HEK293 (cell line): ENCODE measurements around the gene HSDL2.
A peak's percentile ranks its signal among the peaks of the same experiment; 100 is the strongest.

Experiments
- CTCF ChIA-PET: fragments of 350-600 bp; formaldehyde crosslinking; extraction: SDS; loops from one replicate; lab custom pipeline; 2021; ENCODE audit warnings: antibody characterized with exemption; lab: Yijun Ruan, JAX
- POLR2A ChIA-PET: fragments of 300-600 bp; formaldehyde crosslinking; extraction: SDS; loops from one replicate; lab custom pipeline; 2020; ENCODE audit warnings: antibody characterized with exemption, inconsistent platforms; lab: Yijun Ruan, JAX
- H3K27ac ChIP-seq: fragments of 200-500 bp; sonication (Bioruptor generic); 2 replicates; pipeline ENCODE4 v1.5.1; 2014; ENCODE audit warnings: low read depth, low read length, control low read depth, inconsistent platforms; ENCODE audit errors: extremely low read depth
- H3K36me3 ChIP-seq, 2 experiments: fragments of 200-500 bp in 1 of 2; sonication (Bioruptor generic) in 1 of 2; 1 replicate in 1 of 2; 2 replicates in 1 of 2; pipeline ENCODE4 v1.5.1; 2014 to 2017; ENCODE audit warnings: inconsistent platforms in 2 of 2, low read length in 2 of 2; ENCODE audit not compliant: control insufficient read depth in 2 of 2, insufficient read depth in 1 of 2
- H3K4me1 ChIP-seq: fragments of 200-500 bp; sonication (Bioruptor generic); 2 replicates; pipeline ENCODE4 v1.5.1; 2014; ENCODE audit warnings: mild to moderate bottlenecking, low read length, inconsistent platforms; ENCODE audit not compliant: control insufficient read depth, insufficient read depth
- H3K4me3 ChIP-seq: 2 replicates; pipeline ENCODE4 v1.5.1; 2011; ENCODE audit warnings: low read depth, mild to moderate bottlenecking, control low read depth, low read length, moderate library complexity
- H3K9me3 ChIP-seq: fragments of 200-500 bp; sonication (Bioruptor generic); 2 replicates; pipeline ENCODE4 v1.5.1; 2014; ENCODE audit warnings: low read depth, low read length, inconsistent platforms; ENCODE audit not compliant: control insufficient read depth, insufficient read depth
- ATF2 ChIP-seq: fragments of 450-650 bp; formaldehyde crosslinking; IDR thresholded peaks from 2 replicates; pipeline ENCODE4 v1.5.1; 2016; ENCODE audit warnings: missing biosample characterization, missing genetic modification characterization, low read depth
- FEZF1 ChIP-seq: fragments of 450-650 bp; formaldehyde crosslinking; IDR thresholded peaks from 2 replicates; pipeline ENCODE4 v1.5.1; 2016; ENCODE audit warnings: missing biosample characterization, missing genetic modification characterization
- GFI1B ChIP-seq: fragments of 450-650 bp; formaldehyde crosslinking; IDR thresholded peaks from 2 replicates; pipeline ENCODE4 v1.5.1; 2016; ENCODE audit warnings: missing biosample characterization, missing genetic modification characterization
- KLF17 ChIP-seq: fragments of 450-650 bp; formaldehyde crosslinking; IDR thresholded peaks from 2 replicates; pipeline ENCODE4 v1.5.1; 2016; ENCODE audit warnings: missing biosample characterization, missing genetic modification characterization
- PRDM10 ChIP-seq: fragments of 450-650 bp; formaldehyde crosslinking; IDR thresholded peaks from 2 replicates; pipeline ENCODE4 v1.5.1; 2016; ENCODE audit warnings: missing biosample characterization, missing genetic modification characterization
- REST ChIP-seq: fragments of 450-650 bp; formaldehyde crosslinking; IDR thresholded peaks from 2 replicates; pipeline ENCODE4 v1.5.1; 2016; ENCODE audit warnings: missing biosample characterization, missing genetic modification characterization
- SCRT2 ChIP-seq: fragments of 450-650 bp; formaldehyde crosslinking; IDR thresholded peaks from 2 replicates; pipeline ENCODE4 v1.5.1; 2016; ENCODE audit warnings: missing biosample characterization, missing genetic modification characterization
- SP7 ChIP-seq: fragments of 450-650 bp; formaldehyde crosslinking; IDR thresholded peaks from 2 replicates; pipeline ENCODE4 v1.5.1; 2016; ENCODE audit warnings: missing biosample characterization, missing genetic modification characterization
- ZBTB17 ChIP-seq: fragments of 450-650 bp; formaldehyde crosslinking; IDR thresholded peaks from 2 replicates; pipeline ENCODE4 v1.5.1; 2016; ENCODE audit warnings: missing biosample characterization, missing genetic modification characterization
- ZBTB26 ChIP-seq: fragments of 450-650 bp; formaldehyde crosslinking; optimal IDR thresholded peaks from 2 replicates; pipeline ENCODE3; 2016; ENCODE audit warnings: missing biosample characterization, mild to moderate bottlenecking, missing genetic modification characterization
- ZFHX2 ChIP-seq: fragments of 450-650 bp; formaldehyde crosslinking; conservative IDR thresholded peaks from 2 replicates; pipeline ENCODE4 v1.5.1; 2016; ENCODE audit warnings: missing biosample characterization, missing genetic modification characterization
- ZNF133 ChIP-seq: fragments of 450-650 bp; formaldehyde crosslinking; IDR thresholded peaks from 2 replicates; pipeline ENCODE4 v1.5.1; 2016; ENCODE audit warnings: missing biosample characterization, missing genetic modification characterization
- ZNF138 ChIP-seq: fragments of 450-650 bp; formaldehyde crosslinking; IDR thresholded peaks from 2 replicates; pipeline ENCODE4 v1.5.1; 2016; ENCODE audit warnings: missing biosample characterization, missing genetic modification characterization, borderline replicate concordance
- ZNF146 ChIP-seq: fragments of 450-650 bp; formaldehyde crosslinking; IDR thresholded peaks from 2 replicates; pipeline ENCODE4 v1.5.1; 2016; ENCODE audit warnings: missing biosample characterization, missing genetic modification characterization
- ZNF341 ChIP-seq: fragments of 450-650 bp; formaldehyde crosslinking; IDR thresholded peaks from 2 replicates; pipeline ENCODE4; 2016; ENCODE audit warnings: low read depth, missing biosample characterization, missing genetic modification characterization
- ZNF394 ChIP-seq: fragments of 450-650 bp; formaldehyde crosslinking; IDR thresholded peaks from 2 replicates; pipeline ENCODE4 v1.5.1; 2016; ENCODE audit warnings: missing biosample characterization, missing genetic modification characterization, mild to moderate bottlenecking, moderate library complexity, borderline replicate concordance
- ZNF521 ChIP-seq: fragments of 450-650 bp; formaldehyde crosslinking; IDR thresholded peaks from 2 replicates; pipeline ENCODE4 v1.5.1; 2017; ENCODE audit warnings: missing biosample characterization, mild to moderate bottlenecking, missing genetic modification characterization
- ZNF529 ChIP-seq: fragments of 450-650 bp; formaldehyde crosslinking; IDR thresholded peaks from 2 replicates; pipeline ENCODE4 v1.5.1; 2017; ENCODE audit warnings: missing genetic modification characterization, missing biosample characterization; ENCODE audit not compliant: insufficient replicate concordance
- ZNF580 ChIP-seq: fragments of 450-650 bp; formaldehyde crosslinking; IDR thresholded peaks from 2 replicates; pipeline ENCODE4 v1.5.1; 2016; ENCODE audit warnings: missing biosample characterization, missing genetic modification characterization
- ZNF600 ChIP-seq: fragments of 450-650 bp; formaldehyde crosslinking; IDR thresholded peaks from 2 replicates; pipeline ENCODE4 v1.5.1; 2016; ENCODE audit warnings: missing biosample characterization, missing genetic modification characterization
- ZNF830 ChIP-seq: fragments of 450-650 bp; IDR thresholded peaks from 2 replicates; pipeline ENCODE4 v1.5.0; 2018; ENCODE audit warnings: missing biosample characterization, missing genetic modification characterization, low read depth, mild to moderate bottlenecking, moderate library complexity
- ZXDB ChIP-seq: fragments of 450-650 bp; formaldehyde crosslinking; IDR thresholded peaks from 2 replicates; pipeline ENCODE4 v1.5.1; 2016; ENCODE audit warnings: missing biosample characterization, missing genetic modification characterization

HSDL2 gene

GRCh38 chr9:112486221-112487007, 106.5 kb downstream of the HSDL2 start, which contains the start of gene KIAA1958 (continued):
- TF ChIP-seq REST (tag by site-specific recombination) (no peak), ATF2 (tag by site-specific recombination) (no peak), ZNF521 (no peak), ZNF394 (no peak), ZNF830 (no peak), ZNF341 (tag by site-specific recombination) (no peak), SP7 (tag by site-specific recombination) (peak; percentile 75), ZNF133 (peak; percentile 46)

GRCh38 chr9:112487008-112487798, 107.3 kb downstream of the HSDL2 start:
- peaks cover 11% of the 10 kb centered on the region; the same call in 1 of the 2 replicates for H3K4me1 ChIP-seq
- H3K36me3 ChIP-seq, result peaks cover 0 to 2% of the 10 kb centered on the region in 2 experiments; a peak in 2 of 3 replicates
- H3K4me3 ChIP-seq, result peak overlapping the region; percentile 97
- POLR2A ChIA-PET, result interaction anchor here (0.7 to 2.5 kb wide), 11 partner anchors 11 to 264 kb away, joined by 3 to 27 read pairs (median 5); partner anchors contain the start of genes HSDL2, INIP and SNX30
- H3K9me3 ChIP-seq, result no peaks in the 10 kb centered on the region
- H3K27ac ChIP-seq, result peak overlapping the region; percentile 82
- CTCF ChIA-PET, result interaction anchor here (0.6 kb wide), 2 partner anchors 18 to 1124 kb away, joined by 3 to 4 read pairs; no protein-coding TSS in a partner anchor
- peak; percentile 37; the same call in 1 of the 2 replicates for TF ChIP-seq ZBTB17 (tag by site-specific recombination)
- no peak for TF ChIP-seq KLF17 (tag by site-specific recombination)
- TF ChIP-seq ZXDB (tag by site-specific recombination), result 0 out of 2 replicates have a peak, but pooled peaks have one; percentile 19
- peak; percentile 84 for TF ChIP-seq PRDM10
- no peak for TF ChIP-seq FEZF1
- TF ChIP-seq ZNF138, result no peak
- TF ChIP-seq SCRT2 (tag by site-specific recombination), result no peak
- TF ChIP-seq ZNF580 (tag by site-specific recombination), result no peak
- no peak for TF ChIP-seq ZNF529 (tag by site-specific recombination)
- TF ChIP-seq ZNF146 (tag by site-specific recombination), result no peak
- peak; percentile 59; the same call in 1 of the 2 replicates for TF ChIP-seq ZFHX2 (tag by site-specific recombination)
- TF ChIP-seq ZBTB26 (tag by site-specific recombination), result peak; percentile 46
- 0 out of 2 replicates have a peak, but pooled peaks have one; percentile 39 for TF ChIP-seq GFI1B (tag by site-specific recombination)
- TF ChIP-seq ZNF600 (tag by site-specific recombination), result 0 out of 2 replicates have a peak, but pooled peaks have one; percentile 11
